ENCODE measurements around the gene VPS37D.
"Not testable (repeated sequence)": the region's sequence is repeated elsewhere in the genome, so short reads cannot be mapped to it uniquely, and the experiment has no call there.

VPS37D gene

GRCh38 chr7:73646785-73647724, 20.6 kb upstream of the VPS37D start:
- no peak for DNase-seq

GRCh38 chr7:73647725-73648592, 19.7 kb upstream of the VPS37D start:
- DNase-seq, result peak; percentile 83

- no peak for DNase-seq
Observed at GRCh38 chr7:73648593-73649332, 18.9 kb upstream of the VPS37D start.

- DNase-seq, result no peak
Observed at GRCh38 chr7:73649576-73649975, 18.1 kb upstream of the VPS37D start.

- DNase-seq, result peak; percentile 40
Observed at GRCh38 chr7:73650524-73650923, 17.1 kb upstream of the VPS37D start.

GRCh38 chr7:73652541-73652949, 15.1 kb upstream of the VPS37D start:
- peak; percentile 59 for DNase-seq

GRCh38 chr7:73655309-73655708, 12.3 kb upstream of the VPS37D start:
- DNase-seq, result not testable (repeated sequence)

GRCh38 chr7:73659983-73660382, 7.6 kb upstream of the VPS37D start:
- no peak for DNase-seq

- not testable (repeated sequence) for DNase-seq
Observed at GRCh38 chr7:73660594-73660993, 7.0 kb upstream of the VPS37D start.

- DNase-seq, result no peak
Observed at GRCh38 chr7:73663033-73663432, 4.6 kb upstream of the VPS37D start.

- DNase-seq, result peak; percentile 55
Observed at GRCh38 chr7:73668103-73668885, 663 bp downstream of the VPS37D start.

GRCh38 chr7:73668886-73669230, 1.2 kb downstream of the VPS37D start:
- peak; percentile 55 for DNase-seq

GRCh38 chr7:73669288-73669701, 1.7 kb downstream of the VPS37D start:
- DNase-seq, result no peak

GRCh38 chr7:73669858-73670385, 2.3 kb downstream of the VPS37D start:
- DNase-seq, result no peak

GRCh38 chr7:73671322-73671661, 3.7 kb downstream of the VPS37D start:
- no peak for DNase-seq

GRCh38 chr7:73671857-73672445, 4.3 kb downstream of the VPS37D start:
- no peak for DNase-seq

- no peak for DNase-seq
Observed at GRCh38 chr7:73674468-73675124, 7.0 kb downstream of the VPS37D start.

GRCh38 chr7:73676062-73676461, 8.4 kb downstream of the VPS37D start:
- peak; percentile 66 for DNase-seq

- DNase-seq, result no peak
Observed at GRCh38 chr7:73678862-73679261, 11.2 kb downstream of the VPS37D start.

- DNase-seq, result no peak
Observed at GRCh38 chr7:73679709-73680108, 12.1 kb downstream of the VPS37D start.

- no peak for DNase-seq
Observed at GRCh38 chr7:73680501-73680900, 12.9 kb downstream of the VPS37D start.
